HG02678 (cell line): Measurements from ENCODE around the gene DHX58.

Experiments
- ATAC-seq: cut with Tn5 transposase; IDR thresholded peaks from one replicate; pipeline ENCODE4 v1.9.1; 2021; ENCODE audit warnings: mild to moderate bottlenecking, moderate library complexity; ENCODE audit not compliant: unreplicated experiment

DHX58 gene

GRCh38 chr17:42087736-42088705 is 24.5 kb downstream of the DHX58 start:
- no peak for ATAC-seq

GRCh38 chr17:42087042-42087701 is 25.3 kb downstream of the DHX58 start:
- ATAC-seq: no peak

DNA sequence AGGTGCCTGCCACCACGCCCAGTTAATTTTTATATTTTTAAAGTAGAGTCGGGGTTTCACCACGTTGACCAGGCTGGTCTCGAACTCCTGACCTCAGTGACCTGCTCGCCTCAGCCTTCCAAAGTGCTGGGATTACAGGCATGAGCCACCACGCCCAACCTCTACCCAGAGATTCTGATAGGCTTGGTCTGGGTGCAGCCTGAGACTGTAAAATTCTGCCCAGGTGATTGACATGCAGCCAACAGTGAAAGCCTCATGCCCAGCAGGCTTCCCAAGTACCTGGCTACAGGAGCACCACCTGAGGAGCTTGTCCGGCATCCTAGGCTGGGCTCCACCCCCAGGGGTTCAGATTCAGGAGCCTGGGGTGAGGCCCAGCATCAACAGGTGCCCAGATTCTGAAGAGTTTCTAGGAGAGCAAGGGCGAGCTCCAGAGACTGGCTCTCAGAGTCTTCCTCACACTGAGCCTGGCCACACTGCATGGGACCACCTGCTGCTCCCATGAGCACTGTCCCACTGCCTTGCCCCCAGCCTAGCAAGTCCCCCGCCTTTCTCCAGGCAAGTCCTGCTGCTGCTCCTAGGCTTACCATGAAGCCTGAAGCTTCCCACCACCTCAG is 30.9 kb downstream of the DHX58 start:
- ATAC-seq: no peak

GRCh38 chr17:42079541-42079940 is 33.0 kb downstream of the DHX58 start:
- no peak for ATAC-seq

DNA sequence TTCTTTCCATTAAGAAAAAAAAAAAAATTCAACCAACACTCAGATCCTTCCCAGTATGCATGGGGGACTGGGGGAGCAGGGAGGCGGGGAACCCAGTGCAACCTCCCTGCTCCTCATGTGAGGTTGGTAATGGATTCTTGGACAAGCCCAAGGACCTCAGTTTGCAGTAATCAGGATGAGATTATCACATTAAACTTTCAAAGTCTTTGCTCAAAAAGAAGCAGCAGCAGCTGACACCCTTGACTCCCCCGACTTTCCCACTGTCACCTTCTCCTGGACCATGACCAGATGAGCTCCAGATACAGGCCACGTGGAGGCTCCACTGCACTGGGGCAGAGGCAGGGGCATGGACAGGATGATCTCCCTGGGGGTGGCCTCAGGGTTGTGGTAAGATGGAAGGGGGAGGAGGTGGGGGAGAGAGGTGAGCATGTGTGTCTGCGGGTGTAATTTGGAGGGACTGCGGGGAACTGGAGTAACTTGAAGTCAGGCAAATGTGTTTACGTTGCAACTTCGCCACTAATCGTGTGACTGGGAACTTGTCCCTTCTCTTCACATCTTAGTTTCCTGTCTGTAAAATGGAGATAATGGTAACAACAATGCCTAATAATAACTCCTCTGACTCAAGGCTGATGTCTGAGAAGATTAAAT is 34.0 kb downstream of the DHX58 start:
- ATAC-seq: no peak

GRCh38 chr17:42077755-42078154 is 34.8 kb downstream of the DHX58 start:
- ATAC-seq: no peak

DNA sequence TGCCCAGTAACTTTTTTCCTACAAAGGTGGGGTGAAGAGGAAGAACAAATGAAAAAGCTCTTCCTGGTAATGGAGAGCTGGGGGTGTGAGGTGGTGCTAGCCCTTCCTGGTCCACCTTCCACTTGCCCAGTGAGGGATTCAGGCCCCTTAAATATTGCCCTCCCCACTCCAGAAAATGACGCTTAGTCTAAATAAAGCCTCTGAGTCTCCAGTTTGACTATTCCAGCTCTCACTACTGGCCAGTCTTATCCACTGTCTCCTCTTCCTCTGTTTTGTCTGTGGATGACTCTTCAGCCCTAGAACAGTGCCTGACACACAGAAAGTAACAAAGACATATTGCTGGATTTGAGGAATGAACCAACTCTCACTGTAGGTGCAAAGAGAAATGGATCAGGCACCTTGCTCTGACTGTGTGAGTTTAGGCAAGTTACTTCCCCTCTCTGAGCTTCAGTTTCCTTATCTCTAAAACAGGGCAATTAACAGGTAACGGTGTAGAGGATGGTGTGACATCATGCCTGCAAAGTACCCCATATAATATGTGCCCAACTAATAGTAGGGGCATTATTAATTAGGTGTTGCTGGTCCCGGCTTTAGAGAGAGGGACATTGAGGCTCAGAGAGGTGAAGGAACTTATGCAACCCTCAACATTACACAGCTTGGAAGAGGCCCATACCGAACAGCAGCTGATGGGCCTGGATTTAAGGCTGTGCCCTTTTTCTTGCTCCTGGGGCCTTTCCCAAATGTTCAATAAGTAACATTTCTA is 35.5 kb downstream of the DHX58 start:
- no peak for ATAC-seq

DNA sequence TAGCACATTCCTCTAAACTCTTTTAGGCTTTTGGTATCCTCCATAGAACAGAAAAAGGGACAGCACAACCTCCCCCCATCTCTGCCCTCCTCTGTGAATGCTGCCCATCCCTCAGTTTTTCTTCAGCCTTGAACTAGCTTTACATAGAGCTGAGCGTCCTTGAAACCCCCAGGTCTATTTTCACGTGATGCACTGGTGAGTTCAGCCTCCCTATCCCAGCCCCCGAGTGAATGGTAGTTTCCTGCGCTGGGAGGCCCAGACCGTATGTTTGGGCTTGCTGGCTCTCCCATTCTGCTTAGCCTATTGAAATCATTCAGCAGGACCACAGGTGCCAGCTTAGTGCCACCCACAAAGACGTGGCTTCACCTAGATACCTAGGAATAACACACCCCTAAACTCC is 36.7 kb downstream of the DHX58 start:
- ATAC-seq: no peak

DNA sequence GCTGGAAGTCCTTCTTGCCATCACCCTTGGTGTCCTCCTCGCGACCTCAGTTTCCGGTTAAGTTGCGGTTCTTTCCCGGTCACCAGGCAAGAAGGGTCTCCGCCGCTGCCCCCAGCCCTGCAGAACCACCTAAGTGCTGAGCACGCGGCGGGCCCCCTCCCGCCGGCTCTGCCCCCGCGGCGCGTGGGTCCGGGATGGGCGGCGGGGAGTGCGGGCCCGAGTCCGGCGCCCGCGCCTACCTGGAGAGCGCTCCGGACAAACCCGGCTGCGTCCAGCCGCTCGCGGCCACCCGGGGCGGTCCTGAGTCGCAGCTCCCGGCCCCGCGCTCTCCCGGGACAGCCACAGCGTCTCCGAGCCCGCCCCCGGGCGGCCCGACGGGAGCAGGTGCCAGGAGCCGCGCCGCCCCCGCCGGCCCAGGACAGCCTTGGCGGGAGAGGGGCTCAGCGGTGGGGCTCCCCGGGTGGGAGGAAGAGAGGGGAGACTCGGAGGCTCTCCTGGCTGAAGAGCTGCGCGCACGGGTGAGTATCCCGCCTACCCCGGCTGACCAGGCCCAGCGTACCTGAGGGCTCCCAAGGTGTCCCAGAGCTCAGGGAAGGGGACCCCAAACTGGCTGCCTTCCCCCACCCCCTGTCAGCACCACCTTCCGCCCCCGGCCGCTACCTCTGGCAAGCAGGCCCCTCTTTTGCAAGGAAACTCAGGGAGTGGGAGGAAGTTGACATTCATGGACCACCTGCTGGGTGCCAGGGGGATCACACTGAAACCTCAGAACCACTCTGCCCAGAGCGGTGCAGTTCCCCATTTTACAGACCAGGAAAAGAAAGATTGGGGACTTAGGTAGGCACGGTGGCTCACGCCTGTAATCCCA is 40.0 kb downstream of the DHX58 start:
- ATAC-seq: no peak

DNA sequence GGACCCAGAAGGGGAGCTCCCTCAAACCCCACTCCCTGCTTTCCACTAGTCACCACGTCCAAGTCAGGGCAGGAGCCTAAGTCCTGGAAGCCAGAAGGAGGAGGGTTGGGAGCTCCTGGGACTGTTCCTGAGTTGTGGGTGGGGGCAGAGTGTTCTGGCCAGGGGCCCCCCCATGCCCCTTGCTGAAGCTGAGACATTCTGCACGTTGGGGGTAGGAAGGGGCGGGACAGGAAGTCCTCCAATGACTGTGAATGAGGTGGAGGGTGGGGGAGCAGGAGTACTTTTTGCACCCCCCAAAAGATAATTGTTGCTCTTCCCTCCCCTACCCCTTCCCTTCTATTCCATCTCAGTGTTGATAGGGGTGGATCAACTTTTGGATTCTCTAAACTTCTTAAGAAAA is 40.7 kb downstream of the DHX58 start:
- ATAC-seq: no peak

DNA sequence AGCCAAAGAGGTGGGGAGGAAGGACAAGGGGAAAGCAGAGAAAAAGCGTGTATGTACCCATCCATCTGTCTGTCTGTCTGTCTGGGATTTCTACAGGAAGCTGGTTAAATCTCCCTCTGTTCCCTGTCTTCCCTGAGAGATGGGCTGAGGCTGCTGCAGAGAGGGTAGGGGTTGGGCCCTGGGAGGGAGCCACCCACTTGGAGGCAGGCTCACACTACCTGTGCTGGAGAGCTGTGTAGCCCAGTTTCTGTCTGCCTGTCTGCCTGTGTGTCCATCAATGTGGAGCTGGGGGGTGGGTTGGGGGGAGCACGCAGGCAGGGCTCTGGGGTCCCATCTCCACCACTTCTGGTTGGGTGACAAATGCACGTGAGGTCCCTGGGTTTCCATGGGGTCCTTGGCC is 43.5 kb downstream of the DHX58 start:
- ATAC-seq: no peak

DNA sequence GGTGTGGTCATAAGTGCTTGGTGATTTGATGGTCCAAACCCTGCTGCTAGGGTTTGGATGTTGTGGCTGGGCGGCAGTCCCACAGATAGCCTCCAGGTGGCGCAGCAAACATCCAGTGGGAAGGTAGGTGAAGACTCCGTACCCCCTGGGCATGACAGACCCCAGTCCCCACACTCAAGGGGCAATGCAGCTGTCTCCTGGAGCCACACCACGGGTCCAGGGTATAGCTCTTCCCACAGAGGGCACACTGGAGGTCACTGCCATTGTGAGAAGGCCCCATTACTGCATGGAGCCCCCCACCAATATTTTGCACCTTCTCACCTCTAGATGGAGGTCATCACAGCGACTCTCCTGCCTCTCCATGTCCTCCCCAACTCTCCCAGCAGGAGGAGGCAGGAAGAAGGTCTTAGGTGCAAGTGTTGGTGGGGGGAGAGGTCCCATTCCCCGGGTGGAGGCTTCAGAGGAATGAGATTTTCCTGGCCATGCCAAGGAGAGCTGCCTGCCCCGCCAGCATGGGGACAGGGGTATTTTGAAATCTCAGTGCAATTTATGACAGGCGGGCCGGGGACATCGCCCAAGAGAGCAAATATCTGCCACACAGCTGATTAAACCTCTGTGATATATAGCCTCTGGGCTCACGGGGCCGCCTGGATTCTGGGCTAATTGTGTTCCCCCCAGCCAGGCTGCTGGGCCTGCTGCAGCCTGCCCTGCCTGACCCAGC is 45.0 kb downstream of the DHX58 start:
- no peak for ATAC-seq

- ATAC-seq: no peak
Measured at GRCh38 chr17:42065201-42065600, 47.3 kb downstream of the DHX58 start.

DNA sequence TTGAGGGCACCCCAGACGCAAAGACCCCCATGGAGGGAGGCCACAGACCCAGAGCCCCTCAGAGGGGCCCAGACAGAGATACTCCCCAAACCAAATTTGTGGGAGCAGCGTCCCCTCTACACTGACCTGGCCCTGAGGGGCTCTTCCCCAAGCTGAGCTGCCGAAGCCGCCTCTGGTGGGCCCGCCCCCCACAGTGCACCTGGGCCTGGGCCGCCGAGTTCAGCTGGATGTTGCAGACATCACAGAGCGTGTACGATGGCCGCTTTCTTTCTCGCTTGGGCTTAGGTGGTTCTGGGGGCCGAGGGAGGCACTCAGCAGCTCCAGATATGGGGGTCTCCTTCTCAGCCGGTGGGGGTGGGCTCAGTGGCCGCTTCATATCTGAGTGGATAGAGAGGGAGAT is 49.8 kb downstream of the DHX58 start:
- ATAC-seq: no peak

DNA sequence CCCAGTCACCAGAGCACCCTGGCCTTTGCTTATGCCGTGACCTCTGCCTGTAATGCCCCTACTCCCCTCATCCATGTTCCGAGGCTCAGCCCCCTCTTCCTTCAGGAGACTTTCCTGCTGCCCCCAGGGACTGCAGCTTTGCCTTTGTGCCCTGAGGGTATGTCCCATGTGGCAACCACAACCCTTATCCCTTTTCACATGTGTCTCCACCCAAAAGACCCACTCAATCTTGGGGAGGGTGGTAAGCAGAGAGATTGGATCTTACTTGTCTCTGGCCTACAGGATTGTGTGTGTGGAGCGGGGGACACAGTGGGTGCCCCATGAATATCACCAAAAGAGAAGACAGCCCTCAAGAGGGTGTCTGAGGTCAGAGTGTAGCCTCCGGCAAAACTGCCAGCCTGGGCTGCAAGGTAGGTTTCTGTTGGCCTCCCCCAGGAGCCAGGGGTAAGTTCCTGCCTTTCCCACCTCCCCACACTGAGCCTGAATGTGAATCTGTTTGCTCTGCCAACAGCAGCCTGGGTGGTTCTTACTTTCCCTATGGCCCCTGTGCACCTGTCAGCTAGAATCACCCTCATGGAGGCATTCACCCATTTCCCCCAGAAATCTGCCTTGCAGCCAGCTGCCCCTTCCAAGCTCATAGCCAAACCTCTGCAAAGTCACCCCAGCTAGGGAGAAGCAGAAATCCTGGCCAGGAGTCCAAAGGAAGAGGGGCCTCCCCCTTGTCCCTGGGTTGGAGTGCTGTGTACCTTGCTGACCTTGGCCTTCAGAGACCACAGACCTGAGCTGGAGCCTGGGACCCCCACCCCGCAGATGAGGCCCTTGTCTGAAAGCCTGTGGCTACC is 50.6 kb downstream of the DHX58 start:
- no peak for ATAC-seq

DNA sequence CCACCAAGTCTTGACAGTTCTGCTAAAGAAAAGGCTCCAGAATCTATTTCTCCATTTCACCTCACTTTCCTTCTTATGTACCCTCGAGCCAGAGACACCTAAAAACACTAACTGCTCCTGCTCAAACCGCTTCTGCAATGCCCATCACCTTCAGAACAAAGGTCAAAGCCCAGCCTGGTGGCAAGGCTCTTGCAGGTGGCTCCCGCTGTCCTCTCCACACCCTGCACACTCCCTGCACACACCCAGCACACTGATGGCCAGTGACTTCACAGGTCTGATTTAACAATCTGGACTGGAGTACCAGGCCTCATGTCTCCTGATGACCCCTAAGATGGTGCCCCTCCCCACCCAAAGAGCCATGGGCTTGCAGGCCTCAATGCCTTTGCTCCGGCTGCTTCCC is 52.3 kb downstream of the DHX58 start:
- no peak for ATAC-seq

DNA sequence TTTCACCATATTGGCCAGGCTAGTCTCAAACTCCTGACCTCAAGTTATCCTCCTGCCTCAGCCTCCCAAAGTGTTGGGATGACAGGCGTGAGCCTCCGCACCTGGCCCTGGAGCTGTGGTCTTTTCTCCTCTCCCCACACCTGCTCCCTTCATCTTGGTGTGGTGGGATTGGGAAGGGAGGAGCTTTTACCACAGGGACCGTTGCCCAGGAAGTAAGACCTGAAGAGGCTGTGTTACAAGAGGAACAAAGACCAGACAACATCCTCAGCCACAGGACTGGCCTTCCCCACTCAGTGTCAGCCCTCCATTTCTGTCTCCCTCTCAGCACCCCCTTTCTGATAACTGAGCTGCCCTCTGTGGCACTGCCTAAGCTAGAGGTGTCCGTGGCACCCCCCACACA is 52.7 kb downstream of the DHX58 start:
- no peak for ATAC-seq

GRCh38 chr17:42058063-42058462 is 54.5 kb downstream of the DHX58 start:
- ATAC-seq: no peak
